Measurements from ENCODE around the gene ITM2B. TPM values are rescaled to one million over a fixed set of nuclear protein-coding genes. Genes with fewer than 3 reads are reported as not detected.
A peak's percentile ranks its signal among the peaks of the same experiment; 100 is the strongest.

The ITM2B gene
- total and polyA plus RNA-seq, 2 experiments from 2014 or later = 295 to 690 TPM

DNA sequence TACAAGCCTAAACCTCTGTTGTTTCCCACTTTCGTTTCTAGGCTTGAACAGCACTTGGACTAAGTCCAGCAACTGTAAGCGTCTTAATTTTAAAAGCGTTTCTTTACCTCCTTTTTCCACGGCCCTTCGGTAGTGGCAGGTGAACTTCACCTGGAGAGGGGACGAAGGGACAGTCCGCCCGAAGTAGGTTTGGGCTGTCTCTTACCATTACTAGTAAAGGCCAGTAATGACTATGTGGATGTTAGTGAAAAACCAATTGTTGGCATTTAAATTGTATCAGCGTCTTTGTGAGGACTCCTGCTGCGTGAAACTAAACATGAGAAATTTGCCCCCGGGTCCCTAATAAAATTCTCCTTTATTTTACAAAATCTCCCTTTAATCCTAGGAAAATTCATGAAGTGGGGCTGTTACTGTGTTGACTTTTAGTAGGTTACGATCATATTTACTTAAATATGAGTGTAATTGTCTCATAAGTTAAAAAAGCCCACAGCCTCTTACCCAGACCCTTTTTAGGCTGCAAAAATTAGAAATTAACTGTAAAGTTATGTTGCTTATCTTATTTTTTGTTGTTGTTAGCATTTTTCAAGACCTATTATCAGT, 983 bp downstream of the ITM2B start:
- in situ Hi-C loops (cut with MboI) = no loop called here
- H2AFZ ChIP-seq = peak overlapping the region; percentile 93
- peak; percentile 78 for DNase-seq
- H3K9ac ChIP-seq = peak overlapping the region; percentile 94
- no peaks in the 10 kb centered on the region for H3K9me2 ChIP-seq (ENCODE audit: insufficient read depth)
- H3K27me3 ChIP-seq (replicated peaks; ENCODE audit: insufficient read depth) = no peaks in the 10 kb centered on the region
- peak overlapping the region; percentile 91 for H3K4me3 ChIP-seq
- H3K4me1 ChIP-seq (ENCODE audit: insufficient read depth) = peaks cover 35% of the 10 kb centered on the region
- H3K27ac ChIP-seq = peak overlapping the region; percentile 88
- peaks cover 14% of the 10 kb centered on the region; the same call in 1 of the 2 replicates for H4K20me1 ChIP-seq (ENCODE audit: insufficient read depth)
- no peak for TF ChIP-seq EZH2phosphoT487 (IDR thresholded peaks at IDR 0.05; ENCODE audit: insufficient read depth, low read depth)
- no peak for TF ChIP-seq EZH2 (IDR thresholded peaks at IDR 0.05; ENCODE audit: insufficient read depth, poor library complexity, severe bottlenecking)
- H3K9me3 ChIP-seq (ENCODE audit: low read depth) = no peaks in the 10 kb centered on the region
- peaks cover 25% of the 10 kb centered on the region for H3F3A ChIP-seq (ENCODE audit: insufficient read depth)
- H3K4me2 ChIP-seq (ENCODE audit: unreplicated experiment) = peak overlapping the region; percentile 100
- H3K36me3 ChIP-seq (ENCODE audit: low read depth) = no peaks in the 10 kb centered on the region
- H3K79me2 ChIP-seq (ENCODE audit: insufficient read depth) = peaks cover 57% of the 10 kb centered on the region
- 1% methylated on average over 12 of the region's 12 CpGs for whole genome bisulfite sequencing, 2 experiments (ENCODE audit: low coverage in 1 of 2, low lambda C conversion rate in 2 of 2, missing lambda C conversion rate in 2 of 2)

DNA sequence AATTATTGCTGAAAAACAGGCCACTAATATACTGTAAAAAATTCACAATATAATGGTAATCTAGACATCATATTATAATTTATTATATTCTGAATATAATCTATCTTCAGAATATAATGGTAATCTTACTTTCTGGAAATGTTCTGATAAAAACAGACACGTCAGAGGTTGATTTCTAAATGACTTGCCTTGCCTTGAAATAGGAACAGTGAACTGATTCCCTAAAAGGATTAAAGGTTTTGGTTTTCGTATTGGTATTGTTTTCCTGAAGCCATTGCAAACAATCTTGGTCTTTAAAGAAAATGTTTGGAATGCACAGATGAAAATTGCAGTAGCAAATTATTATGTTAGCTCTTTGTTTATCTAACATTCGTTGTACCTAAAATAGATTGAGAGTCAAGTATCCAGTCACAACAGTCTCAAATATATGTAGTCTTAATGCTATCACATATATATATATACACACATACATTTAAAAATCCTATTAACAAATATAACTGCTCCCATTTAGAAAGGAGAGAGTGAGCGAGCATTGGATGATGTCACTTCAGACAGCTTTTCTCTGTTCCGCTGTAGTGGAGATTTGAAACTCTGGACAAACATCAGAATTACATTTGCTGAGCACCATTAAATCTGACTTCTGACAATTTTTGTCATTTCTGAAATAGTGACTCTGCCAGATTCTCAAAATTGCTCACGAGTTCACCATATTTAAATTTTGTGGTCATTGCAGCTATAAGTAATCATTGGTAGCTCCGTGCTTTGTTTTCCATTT, 1.7 kb downstream of the ITM2B start:
- Histone ChIP-seq H3K4me2 (ENCODE audit: unreplicated experiment) (peak overlapping the region; percentile 100), H3K4me1 (ENCODE audit: insufficient read depth) (peaks cover 40% of the 10 kb centered on the region), H3K4me3 (peak overlapping the region; percentile 91), H3K79me2 (ENCODE audit: insufficient read depth) (peaks cover 65% of the 10 kb centered on the region), H4K20me1 (ENCODE audit: insufficient read depth) (peaks cover 14% of the 10 kb centered on the region; the same call in 1 of the 2 replicates), H3K9me3 (ENCODE audit: low read depth) (no peaks in the 10 kb centered on the region), H3K9ac (peak overlapping the region; percentile 94), H3K27ac (peak overlapping the region; percentile 88), H3K9me2 (ENCODE audit: insufficient read depth) (no peaks in the 10 kb centered on the region), H2AFZ (peak overlapping the region; percentile 29), H3K36me3 (ENCODE audit: low read depth) (no peaks in the 10 kb centered on the region), H3F3A (ENCODE audit: insufficient read depth) (peaks cover 25% of the 10 kb centered on the region), H3K27me3 (replicated peaks; ENCODE audit: insufficient read depth) (no peaks in the 10 kb centered on the region)
- peak; percentile 76 for DNase-seq
- in situ Hi-C loops (cut with MboI) = no loop called here
- 1 to 6% methylated on average over 7 of the region's 7 CpGs for WGBS, 2 experiments (ENCODE audit: low coverage in 1 of 2, low lambda C conversion rate in 2 of 2, missing lambda C conversion rate in 2 of 2)
- no peak for TF ChIP-seq EZH2phosphoT487 (IDR thresholded peaks at IDR 0.05; ENCODE audit: insufficient read depth, low read depth)
- TF ChIP-seq EZH2 (IDR thresholded peaks at IDR 0.05; ENCODE audit: insufficient read depth, poor library complexity, severe bottlenecking) = no peak

DNA sequence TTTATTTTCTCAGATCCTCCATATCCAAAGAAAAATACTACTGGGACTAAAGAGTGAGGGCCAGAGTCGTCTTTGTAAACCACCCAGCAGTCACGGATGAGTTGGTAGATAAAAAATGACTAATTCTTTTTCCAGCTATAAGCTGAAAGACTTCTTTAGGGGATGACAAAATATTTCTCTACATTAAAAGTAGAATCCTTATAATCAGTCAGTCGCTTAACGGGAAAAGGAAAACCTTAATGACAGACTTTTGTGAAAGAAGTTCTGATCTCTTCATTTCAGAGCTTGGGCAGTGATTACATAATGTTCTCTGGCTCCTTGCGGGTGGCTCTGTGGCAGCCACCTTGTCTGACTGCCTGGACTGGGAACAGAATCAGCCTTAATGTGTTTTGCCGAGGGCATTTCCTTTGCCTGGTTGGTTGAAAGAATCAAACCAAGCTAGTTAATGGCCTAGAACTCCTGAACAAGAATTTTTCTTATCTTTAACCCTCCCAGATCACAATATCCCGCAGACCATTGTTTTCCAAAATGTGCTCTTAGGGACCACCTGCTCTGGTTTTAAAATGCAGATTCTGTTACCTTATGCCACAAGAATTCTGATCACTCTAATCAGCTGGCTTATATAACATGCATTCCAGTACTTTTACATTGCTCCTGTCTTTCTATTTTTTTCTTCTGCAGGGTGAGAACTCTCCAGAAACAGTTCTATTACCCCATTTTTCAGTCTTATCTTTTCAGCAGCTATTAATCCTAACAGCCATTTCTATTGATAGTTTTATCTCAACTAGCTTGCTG, 2.5 kb downstream of the ITM2B start:
- 14 to 16% methylated on average over 7 of the region's 7 CpGs for WGBS, 2 experiments (ENCODE audit: low coverage in 1 of 2, low lambda C conversion rate in 2 of 2, missing lambda C conversion rate in 2 of 2)
- H3K9me3 ChIP-seq (ENCODE audit: low read depth) = no peaks in the 10 kb centered on the region
- peak overlapping the region; percentile 94 for H3K9ac ChIP-seq
- H2AFZ ChIP-seq = peak overlapping the region; percentile 29
- peak overlapping the region; percentile 100 for H3K4me2 ChIP-seq (ENCODE audit: unreplicated experiment)
- peak overlapping the region; percentile 88 for H3K27ac ChIP-seq
- peaks cover 73% of the 10 kb centered on the region for H3K79me2 ChIP-seq (ENCODE audit: insufficient read depth)
- in situ Hi-C loops (cut with MboI) = no loop called here
- peaks cover 25% of the 10 kb centered on the region for H3F3A ChIP-seq (ENCODE audit: insufficient read depth)
- peak; percentile 68 for DNase-seq
- H3K4me1 ChIP-seq (ENCODE audit: insufficient read depth) = peaks cover 41% of the 10 kb centered on the region
- no peaks in the 10 kb centered on the region for H3K27me3 ChIP-seq (replicated peaks; ENCODE audit: insufficient read depth)
- H3K4me3 ChIP-seq = peak overlapping the region; percentile 91
- H4K20me1 ChIP-seq (ENCODE audit: insufficient read depth) = peaks cover 14% of the 10 kb centered on the region; the same call in 1 of the 2 replicates
- no peaks in the 10 kb centered on the region for H3K9me2 ChIP-seq (ENCODE audit: insufficient read depth)
- no peaks in the 10 kb centered on the region for H3K36me3 ChIP-seq (ENCODE audit: low read depth)
- no peak for TF ChIP-seq EZH2phosphoT487 (IDR thresholded peaks at IDR 0.05; ENCODE audit: insufficient read depth, low read depth)
- TF ChIP-seq EZH2 (IDR thresholded peaks at IDR 0.05; ENCODE audit: insufficient read depth, poor library complexity, severe bottlenecking) = no peak
